Measurements from ENCODE around the gene SIL1.
"Not testable (repeated sequence)": the region's sequence is repeated elsewhere in the genome, so short reads cannot be mapped to it uniquely, and the experiment has no call there.

Gene SIL1

DNA sequence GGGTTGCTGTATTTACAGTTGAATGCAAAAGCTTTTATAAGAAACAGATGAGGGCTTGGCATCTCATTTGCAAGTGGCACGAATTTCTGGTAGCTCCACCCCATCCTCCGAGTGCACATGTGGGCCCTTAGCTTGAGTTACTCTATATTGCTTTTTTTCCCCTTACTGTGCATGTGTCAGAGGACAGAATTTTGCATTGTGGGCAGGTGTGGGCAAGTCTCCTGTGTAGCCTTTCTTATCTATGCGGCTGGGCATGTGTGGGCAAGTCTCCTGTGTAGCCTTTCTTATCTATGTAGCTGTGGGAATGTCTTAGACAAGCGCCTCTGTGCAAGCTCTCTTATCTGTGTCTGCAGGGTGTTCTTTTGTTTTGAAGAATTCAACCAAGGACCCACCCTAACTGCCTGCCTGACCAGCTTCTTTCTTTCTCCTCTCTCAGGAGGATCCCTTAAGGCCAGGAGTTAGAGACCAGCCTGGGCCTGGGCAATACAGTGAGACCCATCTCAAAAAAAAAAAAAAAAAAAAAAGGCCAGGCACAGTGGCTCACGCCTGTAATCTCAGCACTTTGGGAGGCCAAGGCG is 34.1 kb upstream of the SIL1 start:
- no peak for DNase-seq (ENCODE audit: low spot score)
- in situ Hi-C loops (cut with MboI; ENCODE audit: low sequenced_read_pairs, unreplicated experiment), result no loop called here
- TF ChIP-seq, protein P1, sequence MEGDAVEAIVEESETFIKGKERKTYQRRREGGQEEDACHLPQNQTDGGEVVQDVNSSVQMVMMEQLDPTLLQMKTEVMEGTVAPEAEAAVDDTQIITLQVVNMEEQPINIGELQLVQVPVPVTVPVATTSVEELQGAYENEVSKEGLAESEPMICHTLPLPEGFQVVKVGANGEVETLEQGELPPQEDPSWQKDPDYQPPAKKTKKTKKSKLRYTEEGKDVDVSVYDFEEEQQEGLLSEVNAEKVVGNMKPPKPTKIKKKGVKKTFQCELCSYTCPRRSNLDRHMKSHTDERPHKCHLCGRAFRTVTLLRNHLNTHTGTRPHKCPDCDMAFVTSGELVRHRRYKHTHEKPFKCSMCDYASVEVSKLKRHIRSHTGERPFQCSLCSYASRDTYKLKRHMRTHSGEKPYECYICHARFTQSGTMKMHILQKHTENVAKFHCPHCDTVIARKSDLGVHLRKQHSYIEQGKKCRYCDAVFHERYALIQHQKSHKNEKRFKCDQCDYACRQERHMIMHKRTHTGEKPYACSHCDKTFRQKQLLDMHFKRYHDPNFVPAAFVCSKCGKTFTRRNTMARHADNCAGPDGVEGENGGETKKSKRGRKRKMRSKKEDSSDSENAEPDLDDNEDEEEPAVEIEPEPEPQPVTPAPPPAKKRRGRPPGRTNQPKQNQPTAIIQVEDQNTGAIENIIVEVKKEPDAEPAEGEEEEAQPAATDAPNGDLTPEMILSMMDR (IDR thresholded peaks at IDR 0.05; ENCODE audit: borderline replicate concordance, control extremely low read depth, extremely low read depth, insufficient read depth, missing control alignments), result no peak

DNA sequence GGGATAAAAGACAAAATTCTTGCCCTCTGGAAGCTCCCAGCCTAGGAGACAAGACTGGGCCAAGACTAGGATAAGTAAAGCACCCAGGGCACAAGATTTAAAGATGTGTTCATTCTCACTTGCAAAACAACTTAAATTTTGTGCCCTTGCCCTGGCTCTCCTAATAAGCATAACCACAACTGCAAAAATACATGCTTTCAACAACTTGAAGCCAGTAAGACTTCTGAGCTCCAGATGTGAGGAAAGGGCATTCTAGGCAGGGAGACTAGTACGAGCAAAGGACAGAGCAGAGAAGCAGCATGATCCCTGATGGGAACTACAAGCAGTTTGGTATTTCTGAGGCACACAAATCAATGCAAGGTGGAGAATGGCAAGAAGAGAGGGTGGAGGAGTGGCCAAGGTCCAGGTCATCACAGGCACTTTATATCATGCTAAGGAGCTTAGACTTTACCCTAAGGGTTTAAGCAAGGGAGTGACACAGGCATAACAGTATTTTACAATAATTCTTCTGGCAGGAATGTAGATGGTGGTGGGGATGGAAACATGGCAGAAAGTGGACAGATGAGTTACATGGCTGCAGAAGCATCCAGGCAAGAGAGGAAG is 30.1 kb upstream of the SIL1 start:
- TF ChIP-seq, protein P1 (IDR thresholded peaks at IDR 0.05; ENCODE audit: borderline replicate concordance, control extremely low read depth, extremely low read depth, insufficient read depth, missing control alignments), result no peak
- no peak for DNase-seq (ENCODE audit: low spot score)
- in situ Hi-C loops (cut with MboI; ENCODE audit: low sequenced_read_pairs, unreplicated experiment), result no loop called here

DNA sequence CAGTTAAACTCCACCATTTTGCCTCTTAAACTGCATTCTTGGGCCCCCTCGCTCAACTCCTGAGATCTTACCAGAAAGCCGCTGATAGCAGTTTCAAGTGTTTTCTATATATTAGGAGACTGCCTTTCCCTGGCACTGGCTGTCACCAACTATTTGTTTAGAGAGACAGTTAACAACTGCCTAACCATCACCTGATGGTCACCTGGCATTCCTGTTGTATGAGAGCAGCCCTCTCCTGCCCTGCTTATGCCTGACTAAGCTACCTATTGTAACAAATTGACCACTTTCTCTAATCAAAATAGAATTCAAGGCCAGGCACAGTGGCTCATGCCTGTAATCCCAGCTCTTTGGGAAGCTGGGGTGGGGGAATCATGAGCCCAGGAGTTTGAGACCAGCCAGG is 28.0 kb upstream of the SIL1 start:
- DNase-seq (ENCODE audit: low spot score), result no peak
- TF ChIP-seq, protein P1 (IDR thresholded peaks at IDR 0.05; ENCODE audit: borderline replicate concordance, control extremely low read depth, extremely low read depth, insufficient read depth, missing control alignments), result no peak
- in situ Hi-C loops (cut with MboI; ENCODE audit: low sequenced_read_pairs, unreplicated experiment), result no loop called here

DNA sequence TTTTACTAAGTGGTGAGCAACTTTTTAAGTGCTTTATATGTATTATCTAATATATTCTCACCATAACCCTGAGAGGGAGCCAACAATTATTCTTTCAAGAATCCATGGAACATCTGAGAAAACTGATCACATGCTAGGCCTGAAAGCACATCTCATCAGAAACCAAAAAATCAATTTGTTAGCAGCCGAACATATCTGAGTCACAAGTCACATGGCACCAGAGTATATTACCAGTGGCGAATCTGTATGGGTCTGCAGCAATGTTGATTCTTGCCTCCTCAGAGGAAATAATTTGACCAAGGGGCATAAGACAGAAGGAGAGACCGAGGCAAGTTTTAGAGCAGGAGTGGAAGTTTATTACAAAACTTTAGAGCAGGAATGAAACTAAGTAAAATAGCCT is 25.3 kb upstream of the SIL1 start:
- TF ChIP-seq, protein P1 (IDR thresholded peaks at IDR 0.05; ENCODE audit: borderline replicate concordance, control extremely low read depth, extremely low read depth, insufficient read depth, missing control alignments), result no peak
- DNase-seq (ENCODE audit: low spot score), result no peak
- in situ Hi-C loops (cut with MboI; ENCODE audit: low sequenced_read_pairs, unreplicated experiment), result no loop called here

DNA sequence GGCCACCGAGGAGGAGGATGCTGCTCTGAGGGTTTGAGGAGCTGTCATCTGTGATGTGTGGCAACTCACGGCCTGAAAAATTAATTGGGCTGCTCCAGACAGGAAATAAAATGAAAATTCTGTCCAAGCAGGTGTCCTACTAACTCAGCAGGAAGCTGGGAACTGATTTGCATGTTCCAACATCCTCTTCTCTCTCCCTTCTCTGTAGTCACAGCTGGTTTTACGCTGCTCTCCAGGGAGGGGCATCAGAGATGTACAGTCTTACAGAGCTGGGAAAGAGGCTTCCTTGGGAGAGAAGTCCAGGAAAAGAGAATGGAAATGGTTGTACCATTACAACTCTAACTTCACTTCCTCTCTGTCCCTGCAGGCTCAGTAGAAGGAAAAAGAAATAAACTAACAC is 24.2 kb upstream of the SIL1 start:
- no peak for DNase-seq (ENCODE audit: low spot score)
- in situ Hi-C loops (cut with MboI; ENCODE audit: low sequenced_read_pairs, unreplicated experiment), result no loop called here
- TF ChIP-seq, protein P1 (IDR thresholded peaks at IDR 0.05; ENCODE audit: borderline replicate concordance, control extremely low read depth, extremely low read depth, insufficient read depth, missing control alignments), result no peak

DNA sequence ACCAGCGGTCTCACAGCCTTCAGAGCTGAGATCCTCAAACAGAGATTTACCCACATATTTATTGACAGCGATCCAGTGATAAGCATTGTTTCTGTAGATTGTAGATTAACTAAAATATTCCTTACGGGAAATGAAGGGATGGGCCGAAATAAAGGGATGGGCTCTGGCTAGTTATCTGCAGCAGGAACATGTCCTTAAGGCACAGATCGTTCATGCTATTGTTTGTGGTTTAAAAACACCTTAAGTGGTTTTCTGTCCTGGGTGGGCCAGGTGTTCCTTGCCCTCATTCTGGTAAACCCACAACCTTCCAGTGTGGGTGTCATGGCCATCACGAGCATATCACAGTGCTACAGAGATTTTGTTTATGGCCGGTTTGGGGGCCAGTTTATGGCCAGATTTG is 19.9 kb upstream of the SIL1 start:
- in situ Hi-C loops (cut with MboI; ENCODE audit: low sequenced_read_pairs, unreplicated experiment), result not testable (repeated sequence)

DNA sequence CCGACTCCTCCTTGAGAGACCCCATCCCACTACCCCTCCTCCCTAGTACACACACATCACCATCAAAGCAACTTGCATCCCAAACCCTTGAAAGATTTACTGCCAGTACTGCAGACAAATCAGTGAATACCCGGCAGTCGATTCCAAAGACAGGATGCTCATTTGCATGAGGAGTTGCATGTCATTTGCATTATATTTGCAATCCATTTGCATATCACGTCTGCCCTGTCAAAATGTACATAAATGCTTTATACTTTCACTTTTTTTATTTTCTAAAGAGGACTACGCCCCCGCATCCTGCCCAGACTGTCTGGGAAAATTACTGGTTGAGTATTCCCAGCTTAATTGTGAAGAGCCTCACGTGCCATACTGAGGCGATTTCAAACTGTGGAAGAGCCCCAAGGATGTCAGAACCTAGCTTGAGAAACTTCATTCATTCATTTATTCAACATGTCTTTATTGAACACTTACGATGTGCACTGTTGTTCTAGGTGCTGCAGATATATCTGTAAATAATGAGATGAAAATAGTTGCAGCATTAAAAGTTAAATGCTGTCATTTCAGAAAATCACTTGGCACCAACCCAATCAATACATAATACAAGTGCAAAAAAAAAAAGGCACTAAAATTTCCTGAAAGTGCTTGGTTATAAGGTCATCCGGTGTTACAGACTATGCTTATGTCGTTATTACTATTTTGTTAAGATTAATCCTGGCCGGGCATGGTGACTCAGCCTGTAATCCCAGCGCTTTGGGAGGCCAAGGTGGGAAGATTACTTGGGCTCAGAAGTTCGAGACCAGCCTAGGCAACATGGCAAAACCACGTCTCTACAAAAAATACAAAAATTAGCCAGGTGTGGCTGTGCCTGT is 17.2 kb upstream of the SIL1 start:
- in situ Hi-C loops (cut with MboI; ENCODE audit: low sequenced_read_pairs, unreplicated experiment), result no loop called here
- TF ChIP-seq, protein P1 (IDR thresholded peaks at IDR 0.05; ENCODE audit: borderline replicate concordance, control extremely low read depth, extremely low read depth, insufficient read depth, missing control alignments), result no peak
- DNase-seq (ENCODE audit: low spot score), result no peak

More for the DNA sequence above, 19.9 kb upstream of the SIL1 start:
- DNase-seq (ENCODE audit: low spot score), result not testable (repeated sequence)
